ENCODE results near the gene PRAME.

Gene PRAME

GRCh38 chr22:22579869-22580604, 21.0 kb upstream of the PRAME start:
- DNase-seq (ENCODE audit: low spot score) (no peak), FAIRE-seq (no peak)

GRCh38 chr22:22578702-22579424, 19.8 kb upstream of the PRAME start:
- DNase-seq (ENCODE audit: low spot score) (peak; percentile 42), FAIRE-seq (no peak)

GRCh38 chr22:22576989-22577427, 17.9 kb upstream of the PRAME start:
- FAIRE-seq (no peak), DNase-seq (ENCODE audit: low spot score) (no peak)

- FAIRE-seq (no peak), DNase-seq (ENCODE audit: low spot score) (peak; percentile 4)
Observed at GRCh38 chr22:22576244-22576988, 17.4 kb upstream of the PRAME start.

DNA sequence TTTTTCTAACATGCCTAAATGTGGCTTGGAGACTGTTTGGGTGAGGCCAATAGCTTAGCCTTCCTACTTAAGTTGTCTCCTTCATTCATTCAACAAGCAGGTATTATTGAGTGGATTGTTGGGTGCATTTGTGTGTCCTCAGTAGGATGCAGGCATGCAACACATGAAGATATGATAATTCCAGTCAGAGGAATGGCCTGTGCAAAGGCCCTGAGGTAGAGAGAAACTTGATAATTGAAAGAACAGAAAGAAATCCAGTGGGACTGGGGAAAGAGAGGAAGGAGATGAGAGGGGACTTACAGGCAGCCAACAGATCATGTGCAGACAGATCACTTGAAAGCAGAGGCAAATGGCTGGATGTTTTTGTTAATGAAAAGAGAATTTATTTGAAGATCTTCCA, 15.3 kb upstream of the PRAME start:
- FAIRE-seq (no peak), DNase-seq (ENCODE audit: low spot score) (no peak)

DNA sequence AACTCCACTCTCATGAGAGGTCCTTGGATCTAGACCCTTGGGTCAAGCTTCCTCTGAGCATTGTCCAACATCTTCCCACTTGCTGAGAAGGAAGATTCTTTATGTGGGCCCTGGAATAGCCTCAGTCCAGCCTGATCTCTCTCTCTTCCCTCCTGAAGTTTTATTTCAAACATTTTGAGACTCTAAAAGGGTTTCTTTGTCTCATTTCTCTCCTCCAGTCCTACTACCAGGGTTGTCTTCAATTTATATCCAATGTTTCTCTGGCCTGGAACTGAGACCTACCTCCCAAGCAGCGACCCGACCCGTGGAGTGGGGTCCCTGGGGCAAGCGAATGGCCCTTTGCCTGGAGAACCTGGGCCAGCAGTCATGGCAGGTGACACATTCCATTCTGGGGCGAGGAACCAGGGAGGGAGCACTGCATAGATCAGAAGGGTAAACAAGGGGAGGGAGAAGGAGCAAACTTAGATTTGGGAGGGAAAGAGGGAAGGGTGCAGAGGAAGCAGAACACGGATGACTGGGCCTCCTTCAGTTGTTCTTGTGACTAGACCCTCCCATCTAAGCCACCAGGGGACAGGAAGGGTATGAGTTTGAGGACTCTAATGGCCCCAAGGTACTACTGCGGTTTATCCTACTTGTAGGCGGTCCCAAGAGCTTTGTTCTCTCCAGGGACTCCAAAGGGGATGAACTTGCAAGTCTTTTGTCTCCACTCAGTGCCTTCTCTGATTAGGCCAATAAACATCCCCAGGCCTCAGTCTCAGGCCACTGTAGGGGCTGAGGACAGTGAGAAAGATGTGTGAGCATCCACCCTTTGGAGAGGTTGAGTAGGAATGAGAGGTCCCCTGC, 14.2 kb upstream of the PRAME start:
- FAIRE-seq (no peak), DNase-seq (ENCODE audit: low spot score) (no peak)

- FAIRE-seq (no peak), DNase-seq (ENCODE audit: low spot score) (no peak)
Observed at GRCh38 chr22:22571862-22572261, 12.8 kb upstream of the PRAME start.

- DNase-seq (ENCODE audit: low spot score) (no peak), FAIRE-seq (no peak)
Observed at GRCh38 chr22:22571429-22571828, 12.4 kb upstream of the PRAME start.

GRCh38 chr22:22569218-22569617, 10.2 kb upstream of the PRAME start:
- FAIRE-seq (no peak), DNase-seq (ENCODE audit: low spot score) (no peak)

DNA sequence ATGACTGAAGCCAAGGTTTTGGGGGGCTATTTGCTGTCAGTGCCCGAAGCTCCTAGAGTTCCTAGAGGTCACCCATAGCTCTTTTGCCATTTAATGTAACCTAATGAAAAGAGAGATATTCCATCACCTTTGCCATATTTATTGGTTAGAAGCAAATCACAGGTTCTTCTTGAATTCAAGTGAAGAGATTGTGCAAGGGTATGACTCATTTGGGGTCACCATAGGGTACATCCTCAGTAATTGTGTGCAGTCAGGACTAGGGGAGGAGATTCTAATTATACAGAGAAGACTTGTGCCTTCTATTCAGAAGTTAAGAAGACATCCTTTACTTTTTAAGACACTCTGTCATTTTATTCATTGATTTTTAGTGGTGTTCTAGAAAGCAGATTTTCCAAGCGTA, 6.9 kb upstream of the PRAME start:
- FAIRE-seq (no peak), DNase-seq (ENCODE audit: low spot score) (no peak)

GRCh38 chr22:22558071-22558971, 744 bp downstream of the PRAME start:
- DNase-seq (ENCODE audit: low spot score) (no peak), FAIRE-seq (no peak)

DNA sequence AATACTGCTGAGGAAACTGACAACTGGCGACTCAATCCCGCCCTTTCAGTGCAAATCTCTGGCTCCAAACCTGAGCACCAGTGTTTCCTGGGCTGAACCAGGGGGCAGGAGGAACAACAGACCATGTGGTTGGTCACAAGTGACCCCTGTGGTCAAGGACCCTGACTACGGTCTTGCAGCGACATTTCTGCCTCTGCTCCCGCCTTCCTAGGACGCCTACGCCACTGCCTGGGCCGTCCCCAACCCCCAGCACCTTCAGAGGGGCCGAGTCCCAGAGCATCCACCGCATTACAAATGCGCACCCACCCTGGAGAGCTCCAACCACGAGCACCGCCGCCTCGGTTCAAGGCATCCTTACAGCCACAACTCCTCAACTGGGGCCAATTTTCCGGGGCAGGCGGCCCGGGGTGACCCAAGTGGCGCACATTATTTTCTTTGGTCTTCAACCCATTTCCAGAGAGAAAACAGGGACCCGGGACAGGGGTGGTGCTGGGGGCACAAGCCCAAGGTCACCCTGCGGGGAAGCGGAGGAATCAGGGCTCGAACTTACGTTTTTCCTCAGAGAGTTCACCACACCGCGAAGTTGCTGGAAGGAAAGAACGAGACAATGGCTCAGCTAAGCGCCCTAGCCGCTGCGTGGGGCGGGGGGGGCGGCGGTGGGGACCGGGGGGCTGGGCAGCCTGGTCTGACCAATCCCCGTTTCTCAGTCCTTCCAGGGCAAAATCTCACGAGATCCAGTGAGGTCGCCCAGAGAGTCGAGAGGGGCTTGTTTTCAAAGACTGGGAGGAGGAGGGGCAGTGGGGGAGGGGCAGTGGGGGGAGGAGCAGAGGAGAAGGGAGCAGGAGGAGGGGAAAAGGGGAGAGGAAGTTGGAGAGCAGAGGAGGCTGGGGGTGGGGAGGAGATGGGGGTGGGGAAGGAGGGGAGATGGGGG, 1.8 kb downstream of the PRAME start:
- DNase-seq (ENCODE audit: low spot score) (no peak), FAIRE-seq (no peak)

- DNase-seq (ENCODE audit: low spot score) (no peak), FAIRE-seq (no peak)
Observed at GRCh38 chr22:22556578-22556977, 2.5 kb downstream of the PRAME start.

GRCh38 chr22:22555596-22555995, 3.5 kb downstream of the PRAME start:
- DNase-seq (ENCODE audit: low spot score) = no peak
- FAIRE-seq = no peak

DNA sequence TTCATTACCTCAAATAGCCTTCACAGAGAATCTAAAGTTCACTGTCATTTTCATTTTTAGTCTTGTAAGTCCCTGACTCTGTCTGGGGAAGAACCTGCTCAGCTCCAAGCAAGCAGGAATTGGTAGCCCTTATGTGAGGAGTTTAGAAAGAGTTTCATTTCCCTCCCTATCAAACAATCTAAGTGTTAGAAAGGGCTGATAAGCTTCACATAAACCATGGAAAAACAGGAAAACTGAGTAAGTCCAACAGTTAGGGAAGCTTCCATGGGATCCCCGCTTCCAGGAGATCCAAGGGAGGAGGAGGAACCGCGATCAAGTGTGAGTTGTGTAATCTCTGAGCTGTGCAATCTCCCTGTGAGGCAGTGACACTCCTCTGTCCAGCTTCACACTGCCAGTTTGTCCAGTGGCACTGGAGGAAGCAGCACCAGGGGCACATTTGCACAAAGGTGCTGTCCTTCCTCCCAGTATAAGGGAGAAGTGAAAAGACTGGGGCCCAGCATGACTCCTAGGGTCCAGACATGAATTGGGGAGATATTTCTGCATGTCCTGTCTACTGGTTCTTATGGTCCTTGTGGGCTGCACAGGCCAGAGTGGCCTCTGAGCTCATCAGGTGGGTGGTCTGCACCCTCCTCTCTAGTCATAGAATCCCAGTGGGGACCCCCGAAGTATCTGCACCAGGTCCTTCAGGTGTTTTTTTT, 4.3 kb downstream of the PRAME start:
- no peak for FAIRE-seq
- DNase-seq (ENCODE audit: low spot score) = no peak

DNA sequence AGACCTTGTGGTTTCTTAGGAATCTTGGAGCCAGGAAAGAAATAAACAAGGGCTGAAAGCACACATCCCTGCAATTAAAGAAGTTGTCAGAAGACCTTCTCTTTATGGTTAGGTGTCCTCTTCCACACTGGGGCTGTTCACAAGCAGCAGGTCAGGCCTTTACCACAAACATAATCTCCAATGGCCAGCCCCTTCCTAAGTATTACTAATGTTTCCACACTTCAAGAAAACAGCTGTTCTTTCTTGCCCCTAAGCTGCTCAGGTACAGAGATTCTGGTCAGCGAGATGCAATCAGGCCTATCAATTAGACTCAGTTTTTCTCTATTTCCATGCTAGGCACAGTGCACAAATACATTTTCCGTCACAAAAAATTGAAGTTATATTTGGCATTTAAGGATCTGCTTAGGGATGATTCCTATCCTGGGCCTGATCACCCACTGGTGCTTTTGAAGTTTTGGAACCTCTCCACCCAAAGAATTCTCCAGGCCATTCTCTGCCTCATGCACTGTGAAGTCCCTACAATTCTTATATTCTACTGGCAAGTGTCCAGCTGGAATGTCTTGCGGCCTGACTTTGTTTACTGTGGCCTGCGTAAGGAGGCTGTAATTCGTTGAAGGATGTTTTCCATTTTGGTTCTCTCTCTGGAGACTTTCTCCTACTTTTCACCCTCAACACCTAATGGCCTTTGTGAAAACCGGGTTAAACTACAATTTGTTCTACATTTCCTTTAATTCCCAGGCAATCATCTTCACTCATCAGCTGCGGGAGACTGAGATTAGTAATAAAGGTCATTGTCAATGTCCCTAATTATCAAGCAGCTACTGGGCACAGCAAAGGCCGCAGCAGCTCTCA, 5.1 kb downstream of the PRAME start:
- no peak for FAIRE-seq

GRCh38 chr22:22553141-22553540, 5.9 kb downstream of the PRAME start:
- FAIRE-seq = no peak
- DNase-seq (ENCODE audit: low spot score) = no peak

More for the DNA sequence above, 5.1 kb downstream of the PRAME start:
- DNase-seq (ENCODE audit: low spot score) = no peak

DNA sequence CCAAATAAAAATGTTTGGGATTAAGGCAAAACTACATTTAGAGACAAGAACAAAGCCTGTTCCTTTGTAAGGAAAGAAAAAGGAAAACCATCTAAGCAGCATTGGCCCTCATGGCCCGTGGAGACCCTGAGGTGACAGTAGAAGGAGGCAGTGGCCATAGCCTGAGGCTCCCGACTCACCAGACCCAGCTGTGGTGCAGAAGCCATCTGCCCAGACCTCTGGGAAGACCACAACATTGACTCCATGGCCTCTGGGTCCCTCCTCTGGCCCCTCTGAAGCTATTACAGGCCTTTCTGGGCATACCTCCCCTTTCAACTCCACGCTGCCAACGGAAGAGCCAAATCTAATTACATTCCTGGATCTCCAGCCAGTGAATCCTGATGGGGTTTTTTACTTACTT, 6.4 kb downstream of the PRAME start:
- FAIRE-seq (no peak), DNase-seq (ENCODE audit: low spot score) (no peak)

Measured in RCC 7860 (cell line).